Measurements from ENCODE around the gene GMFB. TPM values are rescaled to one million over a fixed set of nuclear protein-coding genes. Genes with fewer than 3 reads are reported as not detected.

Gene GMFB
- total RNA-seq, 2 donors from 2014 or later, result 60.0 to 60.8 TPM

DNA sequence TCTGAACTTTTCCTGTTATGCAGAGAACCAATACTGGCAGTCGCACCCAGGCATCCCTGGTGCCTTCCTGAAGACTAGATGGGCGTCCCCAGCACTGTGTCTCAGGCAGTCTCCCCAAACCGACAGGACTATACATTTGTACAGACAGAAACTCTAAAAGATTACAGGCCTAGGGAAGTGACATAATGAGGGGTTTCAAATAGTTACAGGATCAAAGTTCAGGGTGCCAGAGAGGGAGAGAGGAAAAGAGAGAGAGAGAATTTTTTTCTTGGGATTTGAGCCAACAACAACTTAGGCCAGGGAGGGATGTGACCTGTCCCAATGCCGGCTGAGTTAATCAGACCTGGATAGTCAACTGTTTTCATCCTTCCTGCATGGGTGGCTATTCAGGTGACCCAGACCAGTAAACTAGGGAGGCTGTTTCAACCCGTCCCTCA, 9.3 kb upstream of the GMFB start:
- no peak for DNase-seq (ENCODE audit: low spot score)
- intact Hi-C loops (cut with DNase I), result no loop called here

- intact Hi-C loops (cut with DNase I), result no loop called here
- no peak for DNase-seq (ENCODE audit: low spot score)
Measured at GRCh38 chr14:54497224-54497623, 8.4 kb upstream of the GMFB start.

- intact Hi-C loops (cut with DNase I), result no loop called here
- no peak for DNase-seq (ENCODE audit: low spot score)
Measured at GRCh38 chr14:54493293-54493692, 4.5 kb upstream of the GMFB start.

DNA sequence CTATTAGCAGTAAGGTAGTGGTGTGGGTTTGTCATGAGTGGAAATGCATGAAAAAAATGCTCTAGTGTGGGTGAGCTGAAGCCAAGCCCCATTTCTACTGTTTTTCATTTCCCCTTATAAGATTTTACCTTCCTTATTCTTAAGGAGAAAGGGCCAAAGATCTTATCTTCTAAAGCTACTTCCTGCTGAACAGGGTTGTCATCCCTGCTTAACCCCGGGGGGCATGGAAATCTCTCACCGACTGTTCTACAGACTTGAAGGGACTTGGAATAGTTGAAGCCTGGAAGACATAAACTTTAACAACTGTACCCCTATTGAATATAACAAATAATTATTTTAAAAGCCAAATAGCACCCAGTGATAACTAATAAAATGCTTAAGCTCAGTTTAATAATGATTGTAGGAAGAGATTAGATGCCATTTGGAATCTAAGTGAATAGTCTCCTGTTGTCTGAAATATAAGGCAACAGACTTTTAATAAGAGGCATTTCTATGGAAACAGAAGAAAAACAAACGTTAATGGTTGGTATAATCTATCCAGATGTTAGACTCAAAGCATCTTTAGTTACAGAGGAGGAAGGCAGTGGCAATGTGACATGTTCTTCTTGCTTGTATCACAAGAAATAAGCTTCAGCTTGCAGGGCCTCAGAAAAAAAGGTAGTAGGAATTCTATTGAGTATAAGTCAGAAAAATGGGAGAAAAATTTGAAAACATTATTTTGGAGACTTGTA, 1.8 kb upstream of the GMFB start:
- no peak for DNase-seq (ENCODE audit: low spot score)
- intact Hi-C loops (cut with DNase I), result no loop called here

GRCh38 chr14:54489731-54490444, 1.1 kb upstream of the GMFB start:
- intact Hi-C loops (cut with DNase I), result no loop called here
- DNase-seq (ENCODE audit: low spot score), result no peak

DNA sequence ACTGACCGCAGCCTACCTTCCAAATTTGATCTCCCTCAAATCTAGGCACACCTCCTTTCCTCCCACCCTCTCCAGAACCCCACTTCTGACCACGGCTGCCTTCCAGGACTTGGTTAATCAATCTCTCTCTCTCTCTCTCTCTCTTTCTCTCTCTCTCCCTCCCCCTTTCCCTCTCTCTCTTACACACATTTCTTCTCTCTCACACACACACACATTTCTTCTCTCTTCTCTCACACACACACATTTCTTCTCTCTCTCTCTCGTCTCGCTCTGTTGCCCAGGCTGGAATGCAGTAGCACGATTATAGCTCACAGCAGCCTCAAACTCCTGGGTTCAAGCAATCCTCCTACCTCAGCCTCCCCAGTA, 521 bp upstream of the GMFB start:
- DNase-seq (ENCODE audit: low spot score), result no peak
- intact Hi-C loops (cut with DNase I), result no loop called here

- DNase-seq (ENCODE audit: low spot score), result no peak
- intact Hi-C loops (cut with DNase I), result no loop called here
Measured at GRCh38 chr14:54488318-54488645, 498 bp downstream of the GMFB start.

DNA sequence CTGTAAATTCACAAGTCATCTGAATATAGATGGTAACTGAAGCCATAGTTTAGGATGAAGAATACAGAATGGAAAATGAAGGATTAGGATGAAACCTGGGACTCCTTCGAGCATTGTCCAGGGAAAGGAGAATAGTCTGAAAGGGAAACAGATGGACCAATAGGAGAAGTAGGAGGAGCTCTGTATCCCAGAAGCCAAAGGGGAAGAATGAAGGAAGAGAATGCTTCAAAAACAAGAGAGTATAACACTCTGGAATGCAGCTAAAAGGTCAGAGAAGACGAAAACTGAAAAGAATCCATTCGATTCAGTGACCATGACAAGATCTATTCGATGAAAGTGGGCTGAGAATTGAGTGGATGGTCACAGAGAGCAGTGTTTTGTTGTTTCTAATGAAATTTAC, 1.0 kb downstream of the GMFB start:
- intact Hi-C loops (cut with DNase I), result no loop called here
- no peak for DNase-seq (ENCODE audit: low spot score)

GRCh38 chr14:54486685-54487084, 2.1 kb downstream of the GMFB start:
- intact Hi-C loops (cut with DNase I), result no loop called here
- DNase-seq (ENCODE audit: low spot score), result no peak

DNA sequence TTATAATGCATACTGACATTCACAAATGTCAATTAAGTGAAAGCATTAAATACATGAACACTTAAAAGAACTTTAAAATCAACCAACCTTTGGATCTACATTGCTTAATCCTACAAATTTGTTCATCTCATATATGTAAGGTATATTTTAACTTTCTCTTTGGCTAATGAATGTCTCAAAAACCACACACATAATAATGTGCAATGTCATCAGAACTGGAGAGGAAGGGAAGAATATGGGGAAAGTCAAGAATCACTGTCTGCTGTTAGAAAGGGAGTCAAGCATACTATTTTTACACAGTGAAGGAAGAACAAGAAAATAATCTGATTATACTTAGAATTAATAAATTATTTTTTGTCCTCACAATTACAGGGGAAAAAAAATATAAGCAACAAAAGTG, 4.9 kb downstream of the GMFB start:
- no peak for DNase-seq (ENCODE audit: low spot score)
- intact Hi-C loops (cut with DNase I), result no loop called here

DNA sequence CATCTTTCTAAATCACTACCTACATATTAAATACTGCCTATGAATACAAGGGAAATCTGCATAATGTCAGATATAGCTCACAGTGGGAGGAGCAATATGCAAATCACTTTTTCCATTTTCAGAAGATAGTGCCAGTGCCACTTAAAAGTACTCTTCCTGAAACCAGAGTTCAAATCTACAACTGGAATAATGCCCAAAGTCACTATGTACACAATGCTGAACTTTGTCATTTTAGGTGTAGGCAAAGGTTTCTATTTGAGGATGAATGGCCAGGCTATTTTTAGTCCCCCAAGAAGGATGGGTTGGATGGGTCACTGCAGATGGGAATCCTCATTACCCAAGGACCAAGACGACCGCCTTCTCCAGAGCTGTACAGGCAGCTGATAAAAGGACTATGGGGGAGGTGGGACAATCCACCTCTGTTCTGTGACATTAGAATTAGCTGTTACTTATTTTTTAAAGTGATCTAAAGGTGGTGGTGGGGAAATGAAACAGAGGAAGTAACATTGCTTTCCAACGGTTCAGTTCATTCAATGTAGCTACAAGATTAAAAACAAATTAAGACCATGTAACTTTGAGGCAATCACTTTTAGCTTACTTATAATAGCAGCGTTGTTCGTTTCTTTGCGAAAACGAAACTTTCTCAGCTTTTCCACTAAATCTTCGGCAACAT, 5.6 kb downstream of the GMFB start:
- intact Hi-C loops (cut with DNase I), result no loop called here
- no peak for DNase-seq (ENCODE audit: low spot score)

- DNase-seq (ENCODE audit: low spot score), result no peak
- intact Hi-C loops (cut with DNase I), result no loop called here
Measured at GRCh38 chr14:54481695-54482094, 7.1 kb downstream of the GMFB start.

- intact Hi-C loops (cut with DNase I), result no loop called here
- DNase-seq (ENCODE audit: low spot score), result no peak
Measured at GRCh38 chr14:54480830-54481562, 7.8 kb downstream of the GMFB start.

GRCh38 chr14:54478636-54479215, 10.1 kb downstream of the GMFB start:
- intact Hi-C loops (cut with DNase I), result loop anchor here in 1 of 2 donors (5.0 kb wide), 1 partner anchor 1241 kb away; no protein-coding TSS in a partner anchor

DNA sequence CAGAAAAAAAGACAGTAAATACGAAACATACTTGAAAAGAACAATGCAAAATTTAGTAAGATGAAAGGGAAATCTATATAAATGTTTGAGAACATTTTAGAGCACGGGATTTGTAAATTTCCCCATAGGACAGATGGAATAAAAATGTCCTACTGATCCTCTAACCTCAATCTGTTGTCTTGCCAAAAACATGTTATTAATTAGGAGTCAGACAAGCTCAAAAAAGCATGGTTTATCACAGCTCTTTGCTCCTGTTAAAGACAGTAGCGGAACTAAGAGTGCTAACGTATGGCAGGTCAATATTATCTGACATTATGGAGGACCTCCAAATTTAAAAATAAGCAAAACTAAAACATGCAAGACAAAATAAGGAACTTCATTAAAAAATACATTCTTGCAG, 12.9 kb downstream of the GMFB start:
- intact Hi-C loops (cut with DNase I), result loop anchor here in 1 of 2 donors (5.0 kb wide), 1 partner anchor 1239 kb away; no protein-coding TSS in a partner anchor
- no peak for DNase-seq (ENCODE audit: low spot score)

More at GRCh38 chr14:54478636-54479215, 10.1 kb downstream of the GMFB start:
- no peak for DNase-seq (ENCODE audit: low spot score)

- no peak for DNase-seq (ENCODE audit: low spot score)
- intact Hi-C loops (cut with DNase I), result loop anchor here in 1 of 2 donors (5.0 kb wide), 1 partner anchor 1238 kb away; no protein-coding TSS in a partner anchor
Measured at GRCh38 chr14:54475187-54475899, 13.4 kb downstream of the GMFB start.

GRCh38 chr14:54474232-54474793, 14.5 kb downstream of the GMFB start:
- intact Hi-C loops (cut with DNase I), result no loop called here
- no peak for DNase-seq (ENCODE audit: low spot score)

DNA sequence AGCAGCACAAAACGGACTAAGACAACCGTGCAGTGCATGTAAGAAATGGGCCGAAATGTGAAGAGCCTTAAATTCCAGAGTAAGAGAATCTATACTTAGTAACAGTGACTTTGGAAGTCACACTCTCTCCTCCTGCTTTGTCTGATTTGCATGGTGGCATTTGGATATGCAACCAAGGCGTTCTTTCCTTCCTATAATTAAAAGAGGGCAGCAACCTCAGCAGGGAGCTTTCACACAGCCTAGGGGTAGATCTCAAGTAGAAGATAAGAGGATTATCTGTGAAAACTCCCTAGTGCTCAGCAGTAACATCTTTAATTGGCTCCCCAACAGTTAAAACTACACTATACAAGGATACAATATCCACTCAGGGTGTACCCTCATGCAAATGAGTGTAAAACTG, 16.5 kb downstream of the GMFB start:
- intact Hi-C loops (cut with DNase I), result no loop called here
- no peak for DNase-seq (ENCODE audit: low spot score)

Data from posterior vena cava (tissue), 2 donors.